Choroid plexus epithelial cell (primary cell): ENCODE measurements around the gene APBB2.

ENCODE experiments used
- DNase-seq: peaks from one replicate; pipeline ENCODE4 v3.0.0-alpha.2; 2010; ENCODE audit warnings: low read depth
- H3K4me3 ChIP-seq: 2 replicates; pipeline ENCODE4 v1.5.1; 2011; ENCODE audit warnings: low read depth, mild to moderate bottlenecking, control low read depth, low read length, moderate library complexity
- TF ChIP-seq, protein P1 (sequence below): conservative IDR thresholded peaks from 2 replicates; pipeline ENCODE4 v1.5.1; 2011; ENCODE audit warnings: low read depth, mild to moderate bottlenecking, control low read depth, inconsistent platforms, low read length, moderate library complexity

APBB2 gene

DNA sequence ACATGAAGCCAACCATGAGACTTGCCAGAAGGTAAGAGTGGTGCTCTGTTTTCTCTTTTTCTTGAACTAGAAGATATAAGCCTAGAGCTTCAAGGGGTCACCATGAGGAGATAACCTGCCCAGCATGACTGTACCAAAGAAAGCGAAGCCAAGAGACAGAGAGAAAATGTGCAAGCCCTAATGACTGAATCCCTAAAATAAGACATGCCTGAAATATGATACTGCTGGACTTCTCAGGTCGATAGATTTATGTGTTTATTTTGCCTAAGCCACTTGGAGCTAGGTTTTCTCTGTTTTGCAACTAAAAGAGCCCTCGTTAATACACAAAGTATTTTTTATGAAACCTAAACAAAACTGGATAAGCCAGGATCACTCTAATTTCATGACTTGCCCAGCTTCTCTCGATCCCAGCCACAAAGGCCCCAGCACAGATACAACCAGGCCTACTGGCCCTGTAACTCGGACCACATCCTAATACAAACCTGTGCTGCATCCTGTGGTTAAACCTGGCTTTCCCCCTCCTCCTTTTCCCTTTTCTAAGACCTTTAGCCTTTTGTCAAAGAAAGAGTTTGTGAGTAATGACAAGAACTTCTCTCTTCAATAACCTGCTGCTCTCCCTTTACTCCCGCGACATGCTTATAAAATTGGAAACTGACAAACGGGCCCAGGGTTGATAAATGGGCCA is 185.8 kb downstream of the APBB2 start:
- no peak overlapping the region for H3K4me3 ChIP-seq
- TF ChIP-seq, protein P1, sequence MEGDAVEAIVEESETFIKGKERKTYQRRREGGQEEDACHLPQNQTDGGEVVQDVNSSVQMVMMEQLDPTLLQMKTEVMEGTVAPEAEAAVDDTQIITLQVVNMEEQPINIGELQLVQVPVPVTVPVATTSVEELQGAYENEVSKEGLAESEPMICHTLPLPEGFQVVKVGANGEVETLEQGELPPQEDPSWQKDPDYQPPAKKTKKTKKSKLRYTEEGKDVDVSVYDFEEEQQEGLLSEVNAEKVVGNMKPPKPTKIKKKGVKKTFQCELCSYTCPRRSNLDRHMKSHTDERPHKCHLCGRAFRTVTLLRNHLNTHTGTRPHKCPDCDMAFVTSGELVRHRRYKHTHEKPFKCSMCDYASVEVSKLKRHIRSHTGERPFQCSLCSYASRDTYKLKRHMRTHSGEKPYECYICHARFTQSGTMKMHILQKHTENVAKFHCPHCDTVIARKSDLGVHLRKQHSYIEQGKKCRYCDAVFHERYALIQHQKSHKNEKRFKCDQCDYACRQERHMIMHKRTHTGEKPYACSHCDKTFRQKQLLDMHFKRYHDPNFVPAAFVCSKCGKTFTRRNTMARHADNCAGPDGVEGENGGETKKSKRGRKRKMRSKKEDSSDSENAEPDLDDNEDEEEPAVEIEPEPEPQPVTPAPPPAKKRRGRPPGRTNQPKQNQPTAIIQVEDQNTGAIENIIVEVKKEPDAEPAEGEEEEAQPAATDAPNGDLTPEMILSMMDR: no peak
- DNase-seq: peak; percentile 81

DNA sequence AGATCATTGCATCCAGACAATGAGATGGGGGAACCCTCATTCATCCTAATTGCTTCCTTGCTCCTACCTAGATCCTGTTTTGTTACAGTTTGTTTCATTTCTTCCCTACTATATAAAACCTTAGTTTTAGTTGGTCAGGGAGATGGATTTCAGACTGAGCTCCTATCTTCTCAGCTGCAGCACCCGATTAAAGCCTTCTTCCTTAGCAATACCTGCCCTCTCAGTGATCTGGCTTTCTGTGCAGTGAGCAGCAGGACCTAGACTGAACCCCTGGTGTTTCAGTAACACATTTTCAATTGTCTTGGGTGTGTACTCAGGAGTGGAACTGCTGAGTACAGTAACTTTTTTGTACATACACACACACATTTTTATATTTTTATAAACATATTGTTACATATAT is 187.4 kb downstream of the APBB2 start:
- TF ChIP-seq, protein P1: no peak
- DNase-seq: no peak
- no peak overlapping the region for H3K4me3 ChIP-seq

DNA sequence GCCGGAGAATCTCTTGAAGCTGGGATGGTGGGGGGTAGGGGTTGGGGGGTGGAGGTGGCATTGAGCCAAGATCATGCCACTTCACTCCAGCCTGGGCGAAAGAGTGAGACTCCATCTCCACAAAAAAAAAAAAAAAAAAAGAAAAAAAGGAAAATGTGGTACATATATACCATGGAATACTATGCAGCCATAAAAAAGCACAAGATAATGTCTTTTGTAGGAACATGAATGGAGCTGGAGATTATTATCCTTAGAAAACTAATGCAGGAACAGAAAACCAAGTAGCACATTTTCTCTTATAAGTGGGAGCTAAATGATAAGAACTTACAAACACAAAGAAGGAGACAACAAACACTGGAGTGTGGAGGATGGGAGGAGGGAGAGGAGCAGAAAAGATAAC is 188.5 kb downstream of the APBB2 start:
- H3K4me3 ChIP-seq: no peak overlapping the region
- DNase-seq: no peak
- TF ChIP-seq, protein P1: no peak

DNA sequence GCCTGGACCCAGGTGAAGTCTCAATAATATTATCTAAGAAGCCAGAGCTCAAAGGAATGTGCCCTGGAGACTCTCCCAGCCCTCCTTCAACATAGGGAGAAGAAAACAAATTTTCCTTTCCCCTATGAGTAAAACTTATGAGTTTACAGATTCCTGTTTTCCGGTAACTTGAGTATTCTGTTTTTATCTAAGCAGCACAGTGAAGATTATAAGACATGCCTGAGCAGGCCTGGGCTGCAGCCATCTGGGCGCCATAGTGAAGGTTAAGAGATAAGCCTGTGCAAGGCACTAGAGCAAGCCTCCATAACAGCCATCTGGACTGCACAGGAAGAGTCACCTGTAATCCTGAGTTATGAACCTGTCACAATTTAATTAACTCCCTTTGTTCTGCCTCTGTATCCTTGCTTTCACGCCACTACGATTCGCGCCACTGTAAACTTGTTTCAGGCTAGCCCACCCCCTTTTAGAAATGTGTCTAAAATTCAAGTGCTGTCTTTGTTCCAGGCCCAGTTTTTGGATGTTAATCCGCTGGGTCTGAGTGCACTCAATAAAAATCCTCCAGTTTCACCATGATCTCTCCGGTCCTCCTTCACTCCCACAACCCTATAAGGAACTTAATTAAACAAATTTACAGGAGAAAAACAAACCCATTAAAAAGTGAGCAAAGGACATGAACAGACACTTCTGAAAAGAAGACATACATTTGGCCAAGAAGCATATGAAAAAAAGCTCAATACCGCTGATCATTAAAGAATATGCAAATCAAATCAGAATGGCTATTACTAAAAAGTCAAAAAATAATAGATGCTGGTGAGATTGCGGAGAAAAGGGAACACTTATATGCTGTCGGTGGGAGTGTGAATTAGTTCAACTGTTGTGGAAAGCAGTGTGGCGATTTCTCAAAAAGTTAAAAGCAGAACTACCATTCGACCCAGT is 189.5 kb downstream of the APBB2 start:
- TF ChIP-seq, protein P1: no peak
- H3K4me3 ChIP-seq: no peak overlapping the region
- DNase-seq: peak; percentile 33

DNA sequence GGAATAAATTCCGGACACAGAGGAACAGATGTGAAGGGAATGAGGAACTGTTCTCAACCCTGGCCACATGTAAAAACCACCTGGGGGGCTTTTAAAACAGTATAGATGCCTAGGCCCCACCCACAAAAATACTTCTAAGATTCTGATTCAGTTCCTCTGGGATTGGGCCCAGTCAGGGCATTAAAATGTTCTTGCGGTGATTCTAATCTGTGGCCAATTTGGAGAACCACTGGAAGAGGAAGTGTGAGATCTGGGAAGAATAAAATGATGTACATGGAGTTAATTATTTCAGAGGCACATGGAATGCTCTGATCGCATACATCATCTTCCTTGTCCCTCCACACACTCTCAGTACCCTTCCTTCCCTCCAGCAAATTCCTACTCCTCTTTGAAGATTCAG is 192.2 kb downstream of the APBB2 start:
- DNase-seq: no peak
- H3K4me3 ChIP-seq: no peak overlapping the region
- TF ChIP-seq, protein P1: no peak

DNA sequence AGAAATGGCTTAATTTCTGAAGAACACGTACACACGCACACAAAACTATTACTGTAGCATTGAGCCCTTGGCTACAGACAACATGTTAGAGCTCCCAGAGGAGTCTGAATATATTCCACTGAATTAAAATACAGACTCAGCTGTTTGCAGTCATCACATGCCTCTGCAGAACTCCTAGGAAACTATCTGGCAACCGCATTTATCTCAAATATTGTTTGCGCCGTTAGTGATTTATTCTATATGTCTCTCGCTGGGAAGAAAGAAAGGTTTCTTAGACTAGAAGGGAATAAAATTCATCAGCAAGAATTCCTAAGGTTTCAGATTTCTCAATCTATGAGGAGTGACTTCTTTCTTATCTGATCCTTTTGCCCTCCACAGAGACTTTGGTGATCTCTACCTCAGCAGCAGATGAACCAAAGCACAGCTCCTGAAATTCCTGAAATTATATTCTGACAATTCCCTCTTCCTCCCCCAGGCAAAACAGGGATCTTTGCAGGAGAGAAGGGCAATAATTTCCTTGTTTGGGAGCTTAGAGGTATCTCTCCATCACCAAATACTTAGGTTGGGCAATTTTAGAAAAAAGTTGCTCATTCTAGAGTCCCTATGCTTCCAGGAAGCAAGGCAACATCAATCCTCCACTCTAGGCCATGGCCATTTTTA is 199.2 kb downstream of the APBB2 start:
- no peak overlapping the region for H3K4me3 ChIP-seq
- no peak for DNase-seq
- TF ChIP-seq, protein P1: no peak
